SH-SY5Y (cell line): ENCODE measurements around the gene PDZD2.

ENCODE experiments used
- GATA2 ChIP-seq: IDR thresholded peaks from 2 replicates; pipeline ENCODE4 v1.6.1; 2011; ENCODE audit warnings: mild to moderate bottlenecking, low read depth, low read length
- GATA3 ChIP-seq: IDR thresholded peaks from 2 replicates; pipeline ENCODE4 v1.6.1; 2011; ENCODE audit warnings: low read depth, mild to moderate bottlenecking, low read length, moderate library complexity

- TF ChIP-seq GATA2 (no peak), GATA3 (no peak)
Observed at GRCh38 chr5:32145378-32145777, 506.4 kb downstream of the PDZD2 start.
